ENCODE measurements around the gene TLE4.

Gene TLE4

DNA sequence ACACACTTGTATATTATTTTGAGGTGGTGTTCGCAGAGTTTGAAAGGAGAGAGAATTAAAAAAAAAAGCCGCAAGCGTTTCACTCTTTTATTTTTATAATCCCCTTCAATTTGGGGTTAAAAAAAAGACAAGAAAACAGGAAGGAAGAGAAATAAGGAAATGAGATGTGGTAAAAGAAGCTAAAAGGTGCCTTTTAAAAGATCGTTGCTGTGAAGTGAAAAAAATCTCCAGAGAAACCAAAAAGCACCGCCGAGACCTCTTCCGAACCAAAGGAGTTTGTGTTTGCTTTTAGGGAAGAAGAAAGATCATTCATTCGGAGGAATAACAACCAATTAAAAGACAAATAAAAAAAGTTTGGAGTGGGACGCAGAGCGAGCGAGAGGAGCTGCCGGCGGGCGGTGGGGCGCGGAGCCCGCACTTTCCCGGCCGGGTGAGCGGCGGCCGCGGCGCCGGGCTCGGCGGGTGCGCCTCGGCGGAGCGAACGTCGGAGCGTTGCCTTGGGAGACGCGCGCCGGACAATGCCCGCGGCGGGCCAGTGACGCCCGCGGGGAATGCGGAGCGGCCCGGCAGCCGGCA is 355 bp downstream of the TLE4 start:
- DNase-seq (ENCODE audit: low spot score), result no peak

DNA sequence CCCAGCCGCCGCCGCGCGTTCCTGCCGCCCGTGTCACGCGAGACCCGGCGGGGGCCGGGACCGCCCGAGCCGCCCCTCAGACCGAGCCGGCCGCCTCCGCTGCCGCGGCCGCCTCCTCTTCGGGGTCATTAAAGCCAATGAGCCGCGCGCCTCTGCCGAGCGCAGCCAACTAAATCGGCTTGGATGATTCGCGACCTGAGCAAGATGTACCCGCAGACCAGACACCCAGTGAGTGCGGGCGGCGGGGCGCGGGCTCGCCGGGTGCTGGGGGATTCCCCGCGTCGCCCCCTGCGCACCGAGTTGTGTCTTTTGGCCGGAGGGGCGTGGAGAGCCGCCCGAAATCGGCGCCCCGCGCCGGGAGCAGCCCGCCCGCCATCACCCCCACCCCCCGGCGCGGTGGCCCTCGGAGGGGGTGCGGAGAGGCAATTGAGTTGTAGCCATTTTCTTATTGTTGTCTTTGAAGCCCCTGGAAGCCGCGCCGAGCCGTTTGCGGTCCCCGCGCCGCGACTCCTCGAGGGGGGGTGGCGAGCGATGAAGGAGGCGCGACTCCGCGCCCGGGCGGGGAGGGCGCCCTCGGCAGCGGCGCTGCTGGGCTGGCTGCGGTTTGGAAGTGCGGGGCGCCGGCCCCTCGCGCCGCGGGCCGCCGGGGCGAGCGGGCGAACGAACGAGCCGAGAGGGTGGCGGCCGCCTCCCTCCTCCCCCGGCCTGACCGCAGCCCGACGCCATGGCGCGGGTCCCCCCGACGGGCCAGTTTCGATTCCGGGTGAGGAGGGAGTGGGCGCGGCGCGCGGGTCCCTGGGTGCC is 1.0 kb downstream of the TLE4 start:
- DNase-seq (ENCODE audit: low spot score), result no peak

DNA sequence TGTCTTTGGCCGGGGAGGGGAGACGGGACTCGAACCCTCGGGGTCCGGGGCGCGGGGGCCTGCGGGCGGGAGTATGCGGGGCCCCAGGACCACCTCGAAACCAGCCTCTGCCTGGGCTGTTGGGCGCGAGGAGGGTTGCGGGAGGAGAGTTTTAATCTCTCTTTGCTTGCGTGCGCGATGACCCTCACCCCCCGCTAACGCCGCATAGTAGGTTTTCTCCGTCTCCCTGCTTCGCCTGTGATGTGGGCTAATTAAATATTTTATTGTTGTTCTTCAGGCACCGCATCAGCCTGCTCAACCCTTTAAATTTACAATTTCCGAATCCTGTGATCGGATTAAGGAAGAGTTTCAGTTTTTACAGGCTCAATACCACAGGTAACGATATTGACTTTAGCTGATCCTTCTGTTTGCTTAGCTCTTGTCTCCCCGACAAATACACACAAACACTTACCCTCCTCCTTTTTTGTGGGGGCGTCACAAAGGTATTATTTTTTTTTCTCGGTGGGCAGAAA is 1.7 kb downstream of the TLE4 start:
- DNase-seq (ENCODE audit: low spot score), result peak; percentile 38

DNA sequence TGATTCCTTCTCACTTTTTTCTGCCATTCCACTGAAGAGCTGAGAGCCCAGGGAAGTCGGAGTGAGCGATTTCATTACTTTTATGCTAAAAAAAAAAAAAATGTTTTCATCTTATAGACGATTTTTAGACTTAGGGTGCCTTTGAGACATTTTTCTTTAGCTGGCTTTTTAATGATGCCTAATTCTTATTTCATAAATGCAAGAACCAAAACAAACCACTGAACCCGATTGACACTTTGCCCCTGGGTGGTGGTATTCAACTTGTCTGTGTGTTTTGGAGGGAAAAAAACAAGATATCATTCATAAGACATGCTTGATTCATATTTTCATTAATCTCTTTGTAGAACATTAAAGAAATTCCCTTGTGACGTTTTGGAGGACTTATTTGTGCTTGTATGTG is 2.4 kb downstream of the TLE4 start:
- no peak for DNase-seq (ENCODE audit: low spot score)

DNA sequence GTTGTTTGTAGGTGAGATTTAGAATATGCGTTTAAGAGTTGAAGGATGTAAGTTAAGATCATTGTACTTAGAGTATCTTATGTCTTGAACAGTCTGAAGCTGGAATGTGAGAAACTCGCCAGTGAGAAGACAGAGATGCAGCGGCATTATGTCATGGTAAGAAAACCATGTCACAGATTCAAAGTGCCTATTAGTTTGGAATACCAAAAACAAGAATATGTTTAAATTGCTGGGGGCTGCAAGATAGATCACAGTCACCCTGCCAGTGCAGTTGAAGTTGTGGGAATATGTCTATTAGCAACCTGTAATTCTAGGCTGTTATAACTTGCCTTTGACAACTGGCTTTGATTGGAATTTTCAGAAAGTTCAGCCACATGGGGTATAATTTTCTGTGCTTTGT is 3.0 kb downstream of the TLE4 start:
- peak; percentile 33 for DNase-seq (ENCODE audit: low spot score)

DNA sequence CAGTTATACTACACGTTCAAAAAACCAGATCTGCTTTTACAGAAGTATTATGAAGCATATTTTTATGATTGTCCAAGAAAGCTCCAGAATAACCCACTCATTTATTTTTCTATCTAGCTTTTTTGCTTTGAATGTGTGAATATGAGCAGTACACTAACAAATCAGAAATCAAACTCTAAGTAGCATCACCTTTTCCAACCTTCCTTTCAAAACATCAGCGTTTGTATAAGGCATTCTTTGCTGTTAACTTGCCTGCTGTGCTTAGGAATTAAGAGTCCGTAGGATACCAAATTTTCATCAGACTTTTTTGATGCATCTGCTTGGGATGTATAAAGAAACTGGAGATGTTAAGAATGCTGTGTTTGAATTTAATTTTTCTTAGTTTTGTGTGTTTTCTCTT is 3.8 kb downstream of the TLE4 start:
- DNase-seq (ENCODE audit: low spot score), result no peak

DNA sequence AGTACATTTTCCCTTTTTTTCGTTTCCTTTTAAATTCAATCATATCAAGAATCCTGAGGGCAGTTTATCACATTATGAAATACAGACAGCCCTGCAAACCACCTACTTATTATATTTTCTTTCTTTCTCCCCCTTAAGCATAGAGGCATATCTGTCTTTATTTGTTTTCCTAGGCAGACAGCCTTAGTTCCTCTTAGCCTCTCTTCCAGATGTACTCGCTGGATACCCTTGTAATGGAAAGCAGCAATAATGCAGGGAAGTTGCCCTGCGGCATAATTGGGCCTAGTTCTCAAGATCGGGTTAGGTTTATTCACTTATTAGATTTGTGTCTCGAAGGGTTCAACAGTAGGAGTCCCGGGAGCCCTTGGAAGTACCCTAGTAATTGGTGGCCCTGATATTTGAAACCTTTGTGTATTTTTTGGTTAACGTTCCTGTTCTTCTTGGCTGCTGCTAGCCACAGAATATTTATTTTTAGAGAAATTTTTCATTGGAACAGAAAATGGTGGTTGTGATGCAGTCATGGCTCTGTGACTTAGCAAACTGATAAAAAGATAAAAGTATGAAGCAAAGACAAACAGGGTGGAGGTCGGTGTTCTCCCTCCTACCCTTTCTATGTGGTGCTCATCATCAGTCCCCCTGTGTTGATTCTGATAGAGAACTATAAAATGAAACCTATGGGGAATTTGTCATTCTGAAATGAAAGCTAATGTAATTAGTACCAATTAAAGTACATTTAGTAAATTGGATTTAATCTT is 6.4 kb downstream of the TLE4 start:
- DNase-seq (ENCODE audit: low spot score), result no peak

DNA sequence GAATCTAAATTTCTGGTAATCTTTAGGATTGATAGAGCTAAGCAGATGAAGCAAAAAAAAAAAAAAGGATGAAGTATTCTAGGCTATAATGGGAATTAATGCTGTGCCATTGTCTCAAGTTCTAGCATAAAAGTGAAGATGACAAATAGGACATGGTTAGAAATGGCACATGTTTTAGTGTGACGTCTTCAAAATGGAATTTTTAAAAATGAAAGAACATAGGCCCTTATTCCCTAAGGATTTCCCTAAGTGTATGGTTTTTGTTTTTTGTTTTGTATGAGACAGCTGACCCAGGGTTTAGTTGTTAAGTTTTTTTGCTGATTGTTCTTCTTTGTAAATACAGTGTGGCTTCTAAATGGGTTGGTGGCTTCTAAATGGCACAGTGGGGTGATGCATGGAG is 7.1 kb downstream of the TLE4 start:
- no peak for DNase-seq (ENCODE audit: low spot score)

DNA sequence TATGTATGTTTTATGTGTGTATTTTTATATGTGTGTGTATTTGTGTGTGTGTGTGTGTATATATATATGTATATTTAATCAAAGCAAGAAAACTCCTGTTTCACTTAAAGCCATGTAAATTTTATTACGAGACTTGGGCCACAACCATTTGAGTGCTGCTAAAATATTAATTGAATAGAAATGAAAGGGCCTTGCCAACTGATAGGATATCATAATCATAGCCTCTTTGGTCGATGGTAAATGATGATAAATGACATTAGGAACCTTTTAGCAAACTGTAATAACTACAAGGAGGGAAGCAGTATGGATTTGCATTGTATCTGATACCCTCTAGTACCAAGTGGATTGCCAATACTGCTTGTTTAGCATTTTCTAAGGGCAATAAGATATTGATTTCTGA is 7.9 kb downstream of the TLE4 start:
- DNase-seq (ENCODE audit: low spot score), result no peak

DNA sequence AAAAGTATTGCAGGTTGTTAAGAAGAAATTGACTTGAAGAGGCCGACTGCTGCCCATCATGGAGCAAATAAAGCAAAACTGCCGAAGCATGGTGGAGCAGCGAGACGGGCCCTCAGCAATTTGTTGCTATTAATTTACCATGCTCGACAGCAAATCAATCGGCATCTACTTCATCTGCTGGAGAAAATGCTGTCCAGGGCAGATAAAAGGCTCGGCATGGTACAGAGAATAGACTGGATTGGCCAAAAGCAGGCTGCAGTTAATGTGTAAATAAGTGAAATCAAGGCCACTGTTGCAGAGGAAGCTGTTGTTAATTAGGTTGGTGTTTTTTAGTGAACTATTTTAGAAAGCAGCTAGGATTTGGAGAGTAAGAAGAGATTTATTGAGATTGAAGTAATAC is 8.3 kb downstream of the TLE4 start:
- DNase-seq (ENCODE audit: low spot score), result no peak

DNA sequence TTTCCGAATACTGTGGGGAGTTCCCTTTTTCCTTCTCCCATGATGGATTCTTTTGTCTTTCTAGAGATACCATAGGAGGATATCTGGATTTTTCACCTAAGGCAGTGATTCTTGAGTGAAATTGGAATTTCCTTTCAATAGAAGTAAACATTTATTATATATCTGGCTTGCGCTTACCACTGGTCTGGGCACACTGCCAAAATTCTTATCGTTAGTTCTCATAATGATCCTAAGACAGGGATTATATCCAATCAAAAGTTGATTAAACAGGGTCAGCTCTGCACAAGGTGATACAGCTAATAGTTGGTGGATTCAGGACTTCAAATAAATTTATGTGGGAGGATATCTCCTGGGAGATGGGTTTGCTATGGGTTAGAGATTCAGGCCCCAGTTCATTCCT is 9.6 kb downstream of the TLE4 start:
- no peak for DNase-seq (ENCODE audit: low spot score)

DNA sequence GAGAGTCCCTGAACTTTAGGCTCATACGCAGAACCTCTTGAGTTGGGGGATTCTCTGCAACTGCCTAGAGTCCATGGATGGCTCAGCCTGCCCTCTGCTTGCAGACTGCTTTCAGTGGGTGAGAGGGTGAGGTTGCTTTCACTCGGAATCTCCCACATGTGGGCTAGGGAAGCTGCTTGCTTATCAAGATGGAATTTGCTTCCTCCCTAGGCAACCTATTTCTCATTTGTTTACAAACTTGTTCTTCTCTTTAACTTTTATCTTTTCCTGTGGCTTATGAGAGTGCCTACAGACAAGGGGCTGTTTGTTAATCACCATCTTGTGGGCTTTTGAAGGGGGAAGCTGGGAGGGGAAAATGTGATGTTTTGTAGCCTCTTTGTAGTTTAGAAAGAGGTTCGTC is 10.0 kb downstream of the TLE4 start:
- DNase-seq (ENCODE audit: low spot score), result no peak

DNA sequence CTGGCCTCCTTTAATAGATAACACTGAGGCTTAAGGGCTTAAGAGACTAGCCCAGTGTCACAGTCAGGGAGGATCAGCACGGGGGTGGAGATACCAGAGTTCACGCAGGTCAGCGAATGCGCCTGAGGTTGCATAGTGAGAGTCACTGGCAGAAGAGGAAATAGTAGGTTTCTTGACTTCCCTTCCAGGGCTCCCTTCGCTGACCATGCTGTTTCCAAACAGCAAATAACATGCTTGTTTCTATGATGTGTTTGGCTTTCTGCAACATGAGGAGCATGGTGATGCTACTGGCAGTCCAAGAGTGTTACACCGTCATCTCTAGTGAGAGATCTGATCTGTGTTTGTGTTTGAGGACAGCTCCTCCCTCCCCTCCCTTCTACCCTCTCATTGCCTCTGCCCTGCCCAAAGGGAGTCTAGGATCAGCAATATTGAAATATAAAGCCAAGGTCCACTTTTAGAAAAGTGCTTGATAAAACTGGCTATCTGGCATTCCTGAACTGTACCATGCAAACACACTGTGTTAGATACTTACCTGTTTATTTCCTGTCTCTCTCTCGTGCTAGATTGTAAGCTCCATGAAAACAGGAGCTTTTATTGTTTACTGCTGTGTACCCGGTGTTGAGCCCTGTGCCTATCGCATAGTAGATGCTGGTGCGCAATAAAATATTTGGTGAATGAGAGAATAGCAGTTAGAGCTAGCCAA is 12.3 kb downstream of the TLE4 start:
- DNase-seq (ENCODE audit: low spot score), result no peak

DNA sequence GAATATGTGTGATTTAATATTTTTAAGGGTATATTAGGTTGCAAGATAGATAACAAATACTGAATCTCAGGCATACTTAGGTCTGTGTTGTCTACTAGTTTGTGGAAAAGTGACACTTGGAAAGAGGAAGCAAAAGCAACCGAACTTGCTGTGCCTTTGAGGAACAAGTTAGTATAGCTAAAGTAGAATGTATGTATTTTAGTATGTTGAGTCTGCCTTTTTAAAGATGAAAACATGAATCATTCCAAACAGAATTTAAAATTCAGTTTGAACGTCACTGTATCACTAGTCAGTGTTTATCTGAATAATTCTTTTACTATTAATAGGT is 12.9 kb downstream of the TLE4 start:
- DNase-seq (ENCODE audit: low spot score), result no peak

DNA sequence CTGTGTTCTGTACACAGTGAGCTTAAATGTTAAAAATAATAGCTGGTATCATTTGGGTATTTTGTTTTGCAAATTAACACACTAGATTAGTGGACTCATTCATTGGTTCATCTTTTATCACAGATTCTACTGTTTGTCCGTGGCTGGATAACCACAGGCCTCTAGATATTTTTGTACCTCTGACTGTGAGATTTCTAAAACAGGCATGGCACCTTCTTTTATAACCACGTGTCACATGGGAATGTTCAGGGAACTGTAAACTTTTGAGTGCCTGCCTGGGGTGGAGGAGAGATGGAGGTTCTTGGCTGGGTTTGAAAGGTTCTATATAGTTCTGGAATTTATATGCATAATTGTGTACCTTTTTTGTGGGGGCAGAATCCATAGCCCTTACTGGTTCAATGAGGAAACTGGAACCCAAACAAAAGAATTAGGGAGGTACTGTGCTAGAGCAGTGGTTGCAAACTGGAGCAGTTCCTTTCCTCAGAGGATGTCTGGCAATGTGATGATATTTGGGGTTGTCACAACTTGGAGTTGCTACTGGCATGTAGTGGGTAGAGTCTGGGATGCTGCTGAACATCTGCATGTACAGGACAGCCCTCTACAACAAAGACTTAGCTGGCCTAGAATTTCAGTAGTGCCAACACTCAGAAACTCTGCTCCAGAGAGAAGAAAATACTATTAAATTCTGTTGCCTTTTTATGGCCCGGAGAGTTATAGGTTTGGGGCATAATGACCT is 16.9 kb downstream of the TLE4 start:
- DNase-seq (ENCODE audit: low spot score), result no peak

DNA sequence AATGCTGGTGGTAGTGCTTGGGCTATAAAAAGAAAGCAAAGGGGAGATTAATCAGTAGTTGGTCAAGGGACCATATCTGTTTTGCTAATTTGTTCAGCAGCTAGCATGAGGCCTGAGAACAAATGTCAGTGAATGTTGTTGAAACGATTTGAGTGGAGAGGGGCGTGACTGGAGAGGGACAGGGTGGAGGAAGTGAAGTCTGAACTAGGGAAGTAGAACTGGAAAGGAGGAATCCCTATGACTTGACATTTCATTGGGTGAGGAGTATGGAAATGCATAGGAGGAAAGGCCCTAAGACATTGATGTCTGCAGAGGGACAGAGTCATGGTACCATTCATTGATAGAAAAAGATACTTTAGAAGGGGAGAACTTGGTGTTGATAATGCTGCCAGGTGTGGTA is 19.7 kb downstream of the TLE4 start:
- no peak for DNase-seq (ENCODE audit: low spot score)

DNA sequence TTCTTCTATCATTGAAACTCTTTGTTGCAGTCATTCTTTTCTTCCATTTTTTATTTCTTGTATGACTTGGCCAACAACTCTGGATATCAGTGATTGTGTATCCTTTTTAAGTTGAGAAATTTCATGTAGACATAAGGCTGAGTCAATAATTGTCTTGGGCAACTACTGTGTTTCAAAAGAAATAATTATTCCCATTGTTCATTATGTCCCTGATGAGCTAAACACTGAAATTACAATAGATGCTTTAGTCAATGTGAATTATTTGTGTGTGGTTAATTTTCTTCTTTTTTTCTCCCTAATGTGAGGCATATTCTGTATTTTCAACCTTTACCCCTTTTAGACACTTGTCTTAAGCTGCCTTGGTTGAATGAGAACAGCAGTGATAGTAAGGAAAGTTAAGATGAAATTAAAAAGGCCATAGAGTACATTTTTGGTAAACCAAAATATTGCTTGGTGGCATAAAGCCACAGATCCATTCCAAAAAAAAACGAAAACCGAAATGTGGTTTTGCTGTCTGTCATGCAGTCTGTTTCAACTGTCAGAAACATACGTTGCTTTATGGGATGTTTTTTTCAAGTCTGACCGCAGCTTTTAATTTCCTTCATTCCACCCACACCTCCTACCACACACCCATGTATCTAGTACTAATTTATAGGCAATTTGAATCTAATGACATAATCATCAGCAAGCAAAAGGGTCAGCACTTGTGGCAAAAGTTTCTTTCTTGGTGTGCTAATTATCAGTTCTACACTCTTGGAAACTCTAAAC is 21.1 kb downstream of the TLE4 start:
- DNase-seq (ENCODE audit: low spot score), result no peak

DNA sequence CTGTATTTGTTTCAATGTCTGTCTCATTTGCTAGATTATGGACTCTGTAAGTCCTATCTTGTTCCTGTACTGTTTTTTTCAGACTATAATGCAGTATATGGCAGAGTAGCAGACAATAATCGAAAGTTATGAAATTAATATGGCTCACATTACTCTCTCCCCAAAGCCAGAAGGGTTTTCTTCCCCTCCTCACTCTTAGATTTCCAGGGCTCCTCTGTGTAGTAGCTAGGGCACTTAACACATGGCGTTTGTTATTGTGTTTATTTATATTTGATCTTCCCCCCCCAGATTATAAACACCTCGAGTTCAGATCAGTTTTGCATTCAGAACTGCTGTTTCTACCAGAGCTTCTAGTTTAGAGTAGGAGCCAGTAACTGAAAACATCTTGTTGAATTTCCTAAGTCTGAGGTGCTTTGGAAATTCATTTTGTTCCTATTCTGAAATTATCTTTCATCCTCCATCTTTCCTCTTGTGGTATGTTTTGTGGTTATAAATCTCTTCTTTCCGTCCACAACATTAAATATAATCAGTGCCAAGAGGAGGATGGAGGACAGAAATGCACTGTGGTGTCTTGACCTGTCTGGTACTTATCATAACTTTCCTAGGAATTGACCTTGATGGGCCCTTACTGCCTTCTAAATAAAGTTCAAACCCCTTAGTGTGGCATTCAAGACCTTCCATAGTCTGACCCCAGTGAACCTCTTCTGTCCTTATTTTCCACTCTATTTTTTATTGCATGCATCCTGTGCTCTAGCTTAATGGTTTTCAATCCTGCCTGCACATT is 27.0 kb downstream of the TLE4 start:
- no peak for DNase-seq (ENCODE audit: low spot score)

DNA sequence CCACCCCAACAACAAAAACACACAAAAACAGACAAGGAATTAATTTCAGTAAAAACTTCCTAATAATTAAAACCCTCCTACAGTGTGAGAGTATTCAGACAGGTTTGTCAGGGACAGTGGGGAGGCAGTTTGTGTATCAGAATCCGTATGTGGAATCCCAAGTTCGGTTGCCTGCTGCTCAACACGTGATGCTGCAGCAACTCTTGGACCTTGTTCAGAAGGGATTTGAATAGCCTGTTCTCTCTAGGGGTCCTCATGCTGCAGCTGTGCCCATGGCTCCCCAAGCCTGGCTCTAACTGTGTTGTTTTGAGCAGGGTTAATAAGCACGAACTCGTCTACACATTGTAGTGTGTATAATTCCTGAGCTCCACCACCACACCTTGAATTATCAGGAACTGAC is 28.7 kb downstream of the TLE4 start:
- peak; percentile 52 for DNase-seq (ENCODE audit: low spot score)

DNA sequence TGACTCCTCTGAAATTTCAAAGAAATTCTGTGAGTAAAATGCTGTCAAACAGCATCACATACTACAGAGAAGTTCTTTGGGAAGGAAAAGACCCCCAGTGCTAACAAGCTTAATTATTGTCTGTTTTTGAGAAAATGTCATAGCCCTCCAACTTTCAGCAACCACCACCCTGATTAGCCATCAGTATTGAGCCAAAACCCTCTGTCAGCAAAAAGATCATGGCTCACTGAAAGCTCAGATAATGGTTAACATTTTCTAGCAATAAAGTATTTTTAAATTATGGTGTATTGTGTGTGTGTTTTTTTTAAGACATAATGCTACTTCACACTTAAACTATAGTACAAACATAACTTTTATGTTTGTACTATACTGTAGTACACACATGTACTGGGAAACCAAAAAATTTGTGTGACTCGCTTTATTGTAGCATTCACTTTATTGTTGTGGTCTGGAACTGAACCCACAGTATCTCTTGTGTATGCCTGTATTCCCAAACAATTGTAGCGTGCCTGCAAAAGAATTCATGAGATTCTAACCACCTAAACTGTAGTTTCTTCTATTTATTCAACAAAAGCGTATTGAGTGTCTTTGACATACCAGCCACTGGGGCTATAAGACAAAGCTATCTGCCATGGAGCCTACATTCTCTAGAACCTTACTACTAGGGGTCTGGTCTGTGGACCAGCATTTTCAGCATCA is 31.6 kb downstream of the TLE4 start:
- DNase-seq (ENCODE audit: low spot score), result no peak

Data from cerebellar cortex (tissue), 1 donor.